GM18909 (cell line): Measurements from ENCODE around the gene LAMB1.

Source experiments
- ATAC-seq: cut with Tn5 transposase; IDR thresholded peaks from one replicate; pipeline ENCODE4 v1.9.1; 2021; ENCODE audit warnings: mild to moderate bottlenecking; ENCODE audit not compliant: unreplicated experiment, poor library complexity

Gene LAMB1

GRCh38 chr7:108000875-108001763 lies 1.8 kb downstream of the LAMB1 start:
- ATAC-seq, result no peak

- ATAC-seq, result no peak
These were observed 3.0 kb downstream of the LAMB1 start for GRCh38 chr7:107999779-108000560.

- no peak for ATAC-seq
These were observed 4.1 kb downstream of the LAMB1 start for GRCh38 chr7:107998660-107999480.

- ATAC-seq, result no peak
These were observed 4.8 kb downstream of the LAMB1 start for GRCh38 chr7:107998150-107998549.

GRCh38 chr7:107996072-107996882 lies 6.7 kb downstream of the LAMB1 start:
- ATAC-seq, result no peak

GRCh38 chr7:107995184-107996071 lies 7.5 kb downstream of the LAMB1 start:
- ATAC-seq, result no peak

- no peak for ATAC-seq
These were observed 8.4 kb downstream of the LAMB1 start for GRCh38 chr7:107994421-107995030.

GRCh38 chr7:107993891-107994291 lies 9.1 kb downstream of the LAMB1 start:
- ATAC-seq, result no peak

GRCh38 chr7:107989618-107990373 lies 13.2 kb downstream of the LAMB1 start:
- no peak for ATAC-seq

- no peak for ATAC-seq
These were observed 20.0 kb downstream of the LAMB1 start for GRCh38 chr7:107982918-107983389.

GRCh38 chr7:107982042-107982840 lies 20.7 kb downstream of the LAMB1 start:
- ATAC-seq, result no peak

GRCh38 chr7:107981466-107981865 lies 21.5 kb downstream of the LAMB1 start:
- ATAC-seq, result no peak

GRCh38 chr7:107980671-107981190 lies 22.2 kb downstream of the LAMB1 start:
- ATAC-seq, result no peak

- no peak for ATAC-seq
These were observed 22.8 kb downstream of the LAMB1 start for GRCh38 chr7:107980171-107980570.

GRCh38 chr7:107978815-107979408 lies 24.0 kb downstream of the LAMB1 start:
- ATAC-seq, result no peak

- no peak for ATAC-seq
These were observed 25.9 kb downstream of the LAMB1 start for GRCh38 chr7:107977048-107977447.
